Karpas-422 (cell line): ENCODE measurements around the gene MESP2. TPM values are rescaled to one million over a fixed set of nuclear protein-coding genes. Genes with fewer than 3 reads are reported as not detected.

Source experiments
- DNase-seq: peaks from one replicate; pipeline ENCODE4 v3.0.0-alpha.2; 2015
- H2AFZ ChIP-seq: fragments of 200-600 bp; sonication (generic); 2 replicates; pipeline ENCODE4 v1.6.1; 2014; ENCODE audit warnings: antibody characterized with exemption, low read length, mixed read lengths
- H3K27ac ChIP-seq: fragments of 200-600 bp; sonication (generic); 2 replicates; pipeline ENCODE4 v1.5.1; 2014; ENCODE audit warnings: mild to moderate bottlenecking, low read length, moderate library complexity
- H3K27me3 ChIP-seq: fragments of 200-600 bp; sonication (generic); 2 replicates; pipeline ENCODE4 v1.6.1; 2014; ENCODE audit warnings: low read length, mixed read lengths
- H3K36me3 ChIP-seq: fragments of 200-600 bp; sonication (generic); 2 replicates; pipeline ENCODE4 v1.6.1; 2014; ENCODE audit warnings: low read length, mixed read lengths; ENCODE audit not compliant: insufficient read depth
- H3K4me1 ChIP-seq: fragments of 200-600 bp; sonication (generic); 2 replicates; pipeline ENCODE4 v1.6.1; 2014; ENCODE audit warnings: mild to moderate bottlenecking, low read length, mixed read lengths
- H3K4me2 ChIP-seq: fragments of 200-600 bp; sonication (generic); 2 replicates; pipeline ENCODE4 v1.6.1; 2014; ENCODE audit warnings: low read length, low read depth, mild to moderate bottlenecking; ENCODE audit not compliant: poor library complexity, severe bottlenecking
- H3K4me3 ChIP-seq: fragments of 200-600 bp; sonication (generic); 2 replicates; pipeline ENCODE4 v1.5.1; 2014; ENCODE audit warnings: mild to moderate bottlenecking, antibody characterized with exemption, low read length, mixed read lengths
- H3K79me2 ChIP-seq: fragments of 200-600 bp; sonication (generic); 2 replicates; pipeline ENCODE4 v1.6.1; 2014; ENCODE audit warnings: mild to moderate bottlenecking, low read length, mixed read lengths
- H3K9ac ChIP-seq: fragments of 200-600 bp; sonication (generic); 2 replicates; pipeline ENCODE4 v1.6.0; 2014; ENCODE audit warnings: low read length
- H3K9me2 ChIP-seq: fragments of 200-600 bp; sonication (generic), shearing (Covaris generic); replicated peaks from 2 replicates; pipeline ENCODE4 v1.6.0; 2014; ENCODE audit warnings: mild to moderate bottlenecking, low read length, moderate library complexity; ENCODE audit not compliant: insufficient read depth
- H3K9me3 ChIP-seq: fragments of 300-700, 200-600 bp; sonication (generic); 2 replicates; pipeline ENCODE4 v1.6.1; 2014; ENCODE audit warnings: low read length, mixed read lengths
- H4K20me1 ChIP-seq: fragments of 200-600 bp; sonication (generic); 2 replicates; pipeline ENCODE4 v1.6.1; 2014; ENCODE audit warnings: mild to moderate bottlenecking, antibody characterized with exemption, low read length, low read depth; ENCODE audit not compliant: insufficient read depth
- total RNA-seq: library from RNA; depleted of rRNA; stranded (reverse); fragments of >200 nt; shearing (Covaris generic); gene quantifications from 2 replicates; pipeline ENCODE4 v1.2.3, GENCODE V29; 2014; ENCODE audit warnings: low replicate concordance

The MESP2 gene
- total RNA-seq, 1 experiment from 2014 or later: not detected

DNA sequence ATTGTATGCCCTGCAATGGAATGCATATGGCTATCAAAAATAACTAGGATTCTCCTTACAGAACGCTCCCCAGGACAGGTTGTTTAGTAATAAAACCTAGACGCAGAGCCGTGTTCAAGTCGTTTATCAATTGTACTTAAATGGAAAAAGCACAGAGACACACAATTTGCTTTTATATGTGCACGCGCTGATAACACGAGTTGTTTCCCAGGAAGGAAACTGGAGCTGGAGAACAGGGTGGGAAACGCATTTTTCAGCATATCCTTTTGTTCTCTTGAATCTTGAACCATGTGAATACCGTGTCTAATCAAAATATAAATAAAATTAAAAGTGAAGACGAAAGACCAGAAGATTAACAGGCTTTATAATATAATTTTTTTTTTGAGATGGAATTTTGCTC, 42.2 kb downstream of the MESP2 start:
- H3K9me3 ChIP-seq: no peaks in the 10 kb centered on the region; the same call in 1 of the 2 replicates
- H4K20me1 ChIP-seq: no peaks in the 10 kb centered on the region
- H3K9ac ChIP-seq: no peak overlapping the region
- H2AFZ ChIP-seq: no peak overlapping the region
- no peaks in the 10 kb centered on the region for H3K4me1 ChIP-seq
- H3K36me3 ChIP-seq: no peaks in the 10 kb centered on the region
- H3K4me2 ChIP-seq: no peak overlapping the region
- H3K4me3 ChIP-seq: no peak overlapping the region
- H3K27ac ChIP-seq: no peak overlapping the region
- H3K27me3 ChIP-seq: no peaks in the 10 kb centered on the region
- no peaks in the 10 kb centered on the region for H3K9me2 ChIP-seq
- DNase-seq: no peak
- H3K79me2 ChIP-seq: no peaks in the 10 kb centered on the region

DNA sequence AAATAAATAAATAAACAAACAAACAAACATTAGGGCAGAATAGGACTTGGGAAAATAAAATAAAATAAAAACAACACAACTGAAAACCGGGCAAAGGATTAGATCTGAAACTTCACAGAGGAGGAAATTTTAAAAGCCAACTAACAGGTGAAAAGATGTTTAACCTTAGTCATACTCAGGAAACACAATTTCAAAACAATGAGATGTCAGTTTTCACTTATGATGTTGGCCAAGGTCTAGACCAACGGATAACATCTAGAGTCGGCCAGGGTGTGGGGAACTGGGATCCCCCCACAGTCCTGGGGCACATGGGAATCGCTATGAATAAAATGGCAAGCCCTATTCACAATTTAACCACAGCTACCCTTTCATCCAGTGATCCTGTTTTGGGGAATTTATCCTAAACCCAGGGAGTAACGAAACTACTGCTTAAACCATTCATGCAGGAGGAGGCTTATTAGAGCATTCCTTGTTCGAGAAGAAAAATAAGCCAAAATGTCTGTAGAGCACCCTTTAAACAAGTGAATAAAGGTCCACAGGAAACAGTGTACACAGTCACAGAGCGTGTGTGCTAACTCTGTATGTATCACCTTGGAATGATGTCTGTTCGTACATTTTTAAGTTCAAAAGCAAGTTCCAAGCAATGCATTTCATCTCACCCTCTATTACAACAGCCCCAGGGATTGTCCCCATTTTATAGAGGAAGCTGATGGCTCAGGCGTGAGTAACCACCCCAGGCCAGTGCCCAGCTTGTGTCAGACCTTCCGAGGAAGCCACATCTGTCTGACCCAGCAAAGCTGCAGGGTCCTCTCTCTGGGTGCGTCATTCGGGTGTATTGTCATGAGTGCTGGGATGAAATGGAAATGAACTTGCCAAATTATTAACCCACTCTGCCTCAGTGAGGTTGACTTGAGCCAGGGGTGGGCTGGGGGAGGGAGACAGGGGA, 44.8 kb downstream of the MESP2 start:
- H3K9ac ChIP-seq: no peak overlapping the region
- H4K20me1 ChIP-seq: no peaks in the 10 kb centered on the region
- DNase-seq: no peak
- no peaks in the 10 kb centered on the region for H3K79me2 ChIP-seq
- H3K4me1 ChIP-seq: no peaks in the 10 kb centered on the region
- H3K27me3 ChIP-seq: no peaks in the 10 kb centered on the region
- no peaks in the 10 kb centered on the region for H3K36me3 ChIP-seq
- H3K9me3 ChIP-seq: no peaks in the 10 kb centered on the region
- H3K9me2 ChIP-seq: no peaks in the 10 kb centered on the region
- no peak overlapping the region for H3K4me2 ChIP-seq
- no peak overlapping the region for H3K27ac ChIP-seq
- H3K4me3 ChIP-seq: no peak overlapping the region
- H2AFZ ChIP-seq: no peak overlapping the region

DNA sequence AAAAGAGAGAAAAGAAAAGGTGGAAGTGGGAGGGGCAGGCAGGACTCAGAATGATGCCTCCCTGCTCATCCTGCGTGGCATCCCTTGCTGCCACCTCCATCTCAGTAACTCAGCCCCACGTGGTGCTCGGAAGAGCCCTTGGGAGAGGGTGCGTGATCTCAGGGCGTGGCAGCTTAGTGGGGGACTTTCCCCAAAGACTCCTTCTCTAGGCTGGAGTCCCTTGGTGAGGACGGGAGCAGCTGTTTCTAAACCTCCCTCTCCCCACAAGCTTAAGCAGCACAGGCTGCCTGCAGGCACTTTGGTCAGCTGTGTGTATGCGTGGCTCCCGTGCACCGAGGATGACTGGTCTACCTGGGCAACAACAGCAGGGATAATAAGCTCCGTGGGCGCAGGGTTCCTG, 45.9 kb downstream of the MESP2 start:
- Histone ChIP-seq H3K4me3 (no peak overlapping the region), H3K79me2 (no peaks in the 10 kb centered on the region), H3K36me3 (no peaks in the 10 kb centered on the region), H2AFZ (no peak overlapping the region), H3K9me2 (no peaks in the 10 kb centered on the region), H3K4me2 (no peak overlapping the region), H3K4me1 (no peaks in the 10 kb centered on the region), H3K27ac (no peak overlapping the region), H3K9me3 (no peaks in the 10 kb centered on the region), H3K9ac (no peak overlapping the region), H4K20me1 (no peaks in the 10 kb centered on the region), H3K27me3 (no peaks in the 10 kb centered on the region)
- no peak for DNase-seq

DNA sequence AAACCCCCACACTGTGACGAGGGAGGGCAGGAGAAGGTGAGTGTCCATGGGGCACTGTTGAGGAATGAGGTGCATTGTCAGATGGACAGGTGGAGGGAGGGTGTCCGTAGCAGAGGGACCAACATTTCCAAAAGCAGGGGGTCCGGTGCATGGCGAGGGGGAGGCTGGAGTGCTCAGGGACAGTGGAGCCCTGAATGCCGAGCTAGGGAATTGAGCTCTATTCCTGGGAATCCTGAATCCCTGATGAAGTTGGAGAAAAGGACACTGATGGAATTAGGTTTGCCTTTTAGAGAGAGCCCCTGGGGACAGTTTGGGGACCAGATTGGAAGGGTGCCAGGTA, 46.4 kb downstream of the MESP2 start:
- H3K9me3 ChIP-seq: no peaks in the 10 kb centered on the region
- H3K9me2 ChIP-seq: no peaks in the 10 kb centered on the region
- H3K4me2 ChIP-seq: no peak overlapping the region
- no peak overlapping the region for H3K9ac ChIP-seq
- no peak overlapping the region for H3K27ac ChIP-seq
- H2AFZ ChIP-seq: no peak overlapping the region
- no peaks in the 10 kb centered on the region for H4K20me1 ChIP-seq
- DNase-seq: no peak
- H3K27me3 ChIP-seq: no peaks in the 10 kb centered on the region
- H3K36me3 ChIP-seq: no peaks in the 10 kb centered on the region
- no peaks in the 10 kb centered on the region for H3K79me2 ChIP-seq
- no peaks in the 10 kb centered on the region for H3K4me1 ChIP-seq
- no peak overlapping the region for H3K4me3 ChIP-seq

DNA sequence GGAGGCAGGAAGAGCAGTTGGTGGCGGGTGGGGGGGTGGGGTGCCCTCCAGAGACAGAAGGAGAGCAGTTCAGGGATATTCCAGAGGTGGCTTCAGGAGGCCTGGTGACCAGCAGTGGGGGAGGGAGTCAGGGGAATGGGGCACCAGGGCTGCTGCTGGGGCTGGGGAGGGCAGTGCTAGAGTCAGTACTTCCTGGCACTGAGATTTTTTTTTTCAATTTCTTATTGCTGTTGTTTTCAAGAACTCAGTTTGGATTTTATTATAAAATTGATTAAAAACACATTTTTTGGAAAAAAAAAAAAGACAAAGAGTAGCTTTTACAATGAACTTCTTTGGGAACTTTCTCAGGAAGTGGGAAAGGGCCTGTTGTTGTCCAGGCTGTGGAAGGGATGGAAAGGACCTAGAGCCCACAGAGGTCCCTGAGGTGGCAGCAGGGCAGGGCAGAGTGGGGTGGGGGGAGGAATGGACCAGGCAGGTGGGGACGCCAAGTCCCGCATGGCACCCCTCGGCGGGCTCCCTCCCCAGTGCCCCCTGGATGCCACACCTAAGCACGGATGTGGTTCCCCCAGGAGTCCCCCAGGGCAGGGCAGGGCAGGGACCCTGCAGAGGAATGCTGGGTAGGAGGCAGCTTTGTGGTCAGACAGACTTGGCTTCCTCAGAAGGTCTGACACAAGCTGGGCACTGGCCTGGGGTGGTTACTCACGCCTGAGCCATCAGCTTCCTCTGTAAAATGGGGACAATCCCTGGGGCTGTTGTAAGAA, 47.0 kb downstream of the MESP2 start:
- H3K36me3 ChIP-seq: no peaks in the 10 kb centered on the region
- no peak overlapping the region for H3K4me3 ChIP-seq
- no peaks in the 10 kb centered on the region for H3K9me3 ChIP-seq
- H3K9ac ChIP-seq: no peak overlapping the region
- H3K9me2 ChIP-seq: no peaks in the 10 kb centered on the region
- no peak for DNase-seq
- H2AFZ ChIP-seq: no peak overlapping the region
- no peaks in the 10 kb centered on the region for H3K27me3 ChIP-seq
- H3K4me2 ChIP-seq: no peak overlapping the region
- H3K27ac ChIP-seq: no peak overlapping the region
- H3K4me1 ChIP-seq: no peaks in the 10 kb centered on the region
- H3K79me2 ChIP-seq: no peaks in the 10 kb centered on the region
- no peaks in the 10 kb centered on the region for H4K20me1 ChIP-seq

DNA sequence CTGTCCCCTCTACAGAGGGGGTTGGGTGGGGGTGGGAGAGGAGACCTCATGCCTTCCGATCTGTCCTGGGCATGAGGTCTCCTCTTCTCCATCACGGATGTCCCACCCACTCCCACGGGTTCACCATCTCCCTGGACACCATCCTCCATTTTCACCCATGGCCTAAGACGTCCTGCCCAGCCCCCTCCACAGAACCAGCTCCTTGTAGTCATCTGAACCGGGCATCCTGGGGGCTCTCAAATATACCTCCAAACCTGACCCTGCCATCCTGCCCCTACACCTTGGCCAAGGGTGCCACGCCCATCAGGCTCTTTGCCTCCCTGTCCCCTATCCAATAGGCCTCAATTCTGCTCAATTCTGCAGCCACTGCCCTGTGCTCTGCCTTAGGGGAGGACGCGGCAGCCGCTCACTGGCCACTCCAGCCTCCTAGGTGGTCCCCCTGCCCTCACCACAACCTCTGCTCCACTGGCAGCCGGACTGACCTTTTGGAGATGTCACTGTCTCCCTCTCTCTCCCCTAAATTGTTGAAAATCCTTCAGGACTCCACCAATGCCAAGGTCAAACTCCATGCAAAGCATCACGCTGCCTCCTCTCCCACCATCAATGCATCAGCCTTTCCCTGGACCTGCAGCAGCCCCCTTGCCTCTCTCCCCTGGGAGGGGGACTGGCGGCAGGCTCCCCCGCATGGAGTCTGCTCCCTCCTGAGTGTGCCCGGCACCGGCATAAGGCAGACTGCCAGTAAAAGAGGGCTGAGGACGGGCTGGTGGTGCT, 47.9 kb downstream of the MESP2 start:
- Histone ChIP-seq H2AFZ (no peak overlapping the region), H3K4me3 (no peak overlapping the region), H3K9ac (no peak overlapping the region), H3K79me2 (no peaks in the 10 kb centered on the region), H3K9me2 (no peaks in the 10 kb centered on the region), H3K4me2 (no peak overlapping the region), H3K36me3 (no peaks in the 10 kb centered on the region), H3K27me3 (no peaks in the 10 kb centered on the region), H3K27ac (no peak overlapping the region), H4K20me1 (no peaks in the 10 kb centered on the region), H3K9me3 (no peaks in the 10 kb centered on the region), H3K4me1 (no peaks in the 10 kb centered on the region)
- no peak for DNase-seq

DNA sequence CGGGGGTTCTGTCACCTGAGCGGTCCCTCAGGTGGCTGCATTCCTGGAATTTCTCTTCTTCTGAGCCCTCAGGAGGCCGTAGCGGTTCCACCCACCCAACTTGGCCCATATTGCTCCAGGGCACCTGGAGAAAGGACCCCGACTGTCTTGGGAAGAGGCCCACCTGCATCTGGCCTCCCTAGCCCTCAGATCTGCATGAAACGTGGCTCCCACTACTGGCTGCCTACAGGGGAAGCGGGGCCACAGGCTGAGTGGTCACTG, 48.4 kb downstream of the MESP2 start:
- no peak overlapping the region for H2AFZ ChIP-seq
- H3K36me3 ChIP-seq: no peaks in the 10 kb centered on the region
- no peaks in the 10 kb centered on the region for H3K9me2 ChIP-seq
- no peaks in the 10 kb centered on the region for H3K79me2 ChIP-seq
- H3K27me3 ChIP-seq: no peaks in the 10 kb centered on the region
- no peak overlapping the region for H3K4me3 ChIP-seq
- no peak overlapping the region for H3K9ac ChIP-seq
- no peaks in the 10 kb centered on the region for H3K9me3 ChIP-seq
- no peak overlapping the region for H3K4me2 ChIP-seq
- no peak overlapping the region for H3K27ac ChIP-seq
- H4K20me1 ChIP-seq: no peaks in the 10 kb centered on the region
- DNase-seq: no peak
- no peaks in the 10 kb centered on the region for H3K4me1 ChIP-seq

DNA sequence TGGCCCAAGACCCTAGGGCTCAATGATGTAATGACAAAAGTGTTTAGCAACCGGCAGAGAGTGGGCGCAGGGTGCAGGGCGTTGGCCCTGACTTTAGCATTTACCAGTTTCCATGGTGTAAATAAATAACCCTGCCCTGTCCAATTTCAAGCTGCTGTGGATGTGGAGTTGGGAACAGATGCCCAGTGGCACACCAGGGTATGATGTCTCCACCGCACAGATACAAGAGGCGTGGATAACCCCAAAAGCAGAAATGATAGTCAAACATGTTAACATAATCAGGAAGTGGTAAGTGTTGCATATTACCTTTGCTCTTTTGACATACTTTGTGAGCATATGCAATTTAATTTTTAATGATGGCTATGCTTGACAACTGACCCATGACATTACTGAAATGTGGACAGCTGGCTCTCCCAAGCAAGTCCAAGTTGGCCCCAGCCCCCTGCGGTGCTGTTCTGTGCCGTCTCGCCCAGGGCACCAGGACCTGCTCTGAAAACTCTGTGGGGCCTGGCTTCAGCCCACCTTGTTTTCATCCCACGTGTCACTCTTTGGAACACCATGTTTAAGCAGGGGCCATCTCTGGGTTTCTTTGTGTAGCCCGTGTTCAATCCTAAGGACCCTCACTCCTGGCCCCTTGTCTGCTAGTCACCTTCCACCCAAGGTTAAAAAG, 49.3 kb downstream of the MESP2 start:
- H3K4me2 ChIP-seq: no peak overlapping the region
- no peaks in the 10 kb centered on the region for H3K4me1 ChIP-seq
- H3K9me3 ChIP-seq: no peaks in the 10 kb centered on the region
- H3K36me3 ChIP-seq: no peaks in the 10 kb centered on the region
- no peaks in the 10 kb centered on the region for H3K79me2 ChIP-seq
- H2AFZ ChIP-seq: no peak overlapping the region
- H3K27ac ChIP-seq: no peak overlapping the region
- H3K4me3 ChIP-seq: no peak overlapping the region
- H4K20me1 ChIP-seq: no peaks in the 10 kb centered on the region
- no peaks in the 10 kb centered on the region for H3K9me2 ChIP-seq
- H3K9ac ChIP-seq: no peak overlapping the region
- DNase-seq: no peak
- no peaks in the 10 kb centered on the region for H3K27me3 ChIP-seq
